CD4-positive, alpha-beta T cell treated with Interleukin-12 subunit alpha and Interleukin-12 subunit beta, for 1 hour (primary cell): ENCODE measurements around the gene GATA5.
"Not testable (repeated sequence)": the region's sequence is repeated elsewhere in the genome, so short reads cannot be mapped to it uniquely, and the experiment has no call there.

Source experiments
- DNase-seq: peaks from one replicate; pipeline ENCODE4 v3.0.0-alpha.2; 2020

Gene GATA5

GRCh38 chr20:62427172-62428001 lies 48.4 kb downstream of the GATA5 start, which contains the start of gene RBBP8NL:
Gene RBBP8NL, minus strand, starts transcription at chr20:62427539. Its CDS starts 7,892 bp downstream, at chr20:62419647.
- DNase-seq = no peak

DNA sequence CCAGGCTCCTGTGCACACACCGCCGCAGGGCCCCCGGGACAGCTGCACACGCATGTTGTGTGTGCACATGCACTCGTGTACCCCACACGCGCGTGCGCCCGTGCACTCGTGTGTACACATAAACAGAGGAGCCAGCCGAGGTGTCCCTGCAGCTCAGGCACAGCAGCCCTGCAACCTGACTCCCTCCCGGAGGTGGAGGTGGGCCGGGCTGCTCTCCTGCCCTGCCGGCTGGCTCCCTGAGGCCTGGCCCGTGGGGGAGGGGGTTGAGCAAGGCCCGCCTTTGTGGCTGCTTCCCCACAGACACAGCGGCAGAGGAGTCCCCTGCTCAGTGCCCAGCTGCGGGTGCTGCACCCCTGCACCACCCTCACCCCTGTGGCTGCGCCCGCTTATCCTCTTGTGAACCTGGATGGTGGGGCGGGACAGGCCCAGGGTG lies 49.1 kb downstream of the GATA5 start:
- no peak for DNase-seq

- DNase-seq = not testable (repeated sequence)
Observed at GRCh38 chr20:62426059-62426348, 49.8 kb downstream of the GATA5 start.

GRCh38 chr20:62425281-62426058 lies 50.3 kb downstream of the GATA5 start:
- no peak for DNase-seq

DNA sequence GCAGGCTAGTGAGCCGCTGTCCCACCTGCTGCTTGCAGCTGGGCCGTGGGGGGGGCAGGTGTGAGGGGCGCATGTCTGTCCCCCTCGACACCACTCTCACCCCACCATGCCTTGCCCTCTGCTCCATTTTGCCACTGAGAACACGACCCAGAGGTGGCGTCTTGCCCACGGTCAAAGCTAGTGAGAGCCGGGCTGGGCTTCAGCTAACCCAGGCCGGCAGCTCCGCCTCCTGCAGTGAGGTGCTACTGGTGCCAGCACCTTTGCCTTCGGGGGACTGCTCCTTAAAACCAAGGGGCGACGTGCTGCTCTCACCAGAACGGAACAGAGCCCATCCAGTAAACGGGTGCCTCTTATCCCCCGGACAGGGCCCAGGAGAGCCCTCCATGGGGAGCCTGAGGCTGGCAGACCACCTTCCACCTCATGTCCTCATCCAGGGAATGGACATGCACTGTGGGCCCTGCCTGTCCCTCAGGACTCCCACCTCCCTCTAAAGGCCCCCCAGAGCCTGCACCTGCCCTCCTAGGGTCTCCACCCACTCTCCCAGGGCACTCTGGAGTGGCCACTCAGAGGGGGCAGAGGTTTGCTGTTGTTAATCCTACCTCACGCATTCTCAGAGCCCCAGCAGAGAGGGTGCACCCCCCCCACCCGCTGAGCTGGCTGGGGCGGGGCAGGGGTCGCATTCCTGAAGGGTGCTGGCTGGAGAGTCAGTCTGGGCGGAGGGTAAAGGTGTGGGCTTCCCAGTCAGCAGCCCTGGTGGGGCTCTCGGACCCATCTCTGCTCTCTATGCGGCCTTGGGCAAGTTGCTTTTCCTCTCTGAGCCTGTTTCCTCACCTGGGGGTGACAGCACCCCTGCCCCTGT lies 51.3 kb downstream of the GATA5 start:
- DNase-seq = no peak

GRCh38 chr20:62423326-62423706 lies 52.5 kb downstream of the GATA5 start:
- DNase-seq = no peak

- DNase-seq = no peak
Observed at GRCh38 chr20:62422636-62423325, 53.0 kb downstream of the GATA5 start.

DNA sequence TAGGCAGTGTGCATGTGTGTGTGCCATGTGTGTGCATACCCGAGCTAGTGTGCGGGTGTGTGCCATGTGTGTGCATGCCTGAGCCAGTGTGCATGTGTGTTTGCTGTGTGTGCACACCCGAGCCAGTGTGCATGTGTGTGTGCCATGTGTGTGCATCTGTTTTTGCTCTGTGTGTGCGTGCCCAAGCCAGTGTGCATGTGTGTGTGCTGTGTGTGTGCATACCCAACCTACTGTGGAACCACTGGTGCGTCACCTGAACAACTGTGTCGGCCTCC lies 54.1 kb downstream of the GATA5 start:
- DNase-seq = no peak

GRCh38 chr20:62420846-62421715 lies 54.7 kb downstream of the GATA5 start:
- no peak for DNase-seq

- no peak for DNase-seq
Observed at GRCh38 chr20:62419759-62420158, 56.0 kb downstream of the GATA5 start.

GRCh38 chr20:62418709-62419487 lies 56.9 kb downstream of the GATA5 start:
- no peak for DNase-seq

GRCh38 chr20:62417981-62418708 lies 57.6 kb downstream of the GATA5 start:
- no peak for DNase-seq

DNA sequence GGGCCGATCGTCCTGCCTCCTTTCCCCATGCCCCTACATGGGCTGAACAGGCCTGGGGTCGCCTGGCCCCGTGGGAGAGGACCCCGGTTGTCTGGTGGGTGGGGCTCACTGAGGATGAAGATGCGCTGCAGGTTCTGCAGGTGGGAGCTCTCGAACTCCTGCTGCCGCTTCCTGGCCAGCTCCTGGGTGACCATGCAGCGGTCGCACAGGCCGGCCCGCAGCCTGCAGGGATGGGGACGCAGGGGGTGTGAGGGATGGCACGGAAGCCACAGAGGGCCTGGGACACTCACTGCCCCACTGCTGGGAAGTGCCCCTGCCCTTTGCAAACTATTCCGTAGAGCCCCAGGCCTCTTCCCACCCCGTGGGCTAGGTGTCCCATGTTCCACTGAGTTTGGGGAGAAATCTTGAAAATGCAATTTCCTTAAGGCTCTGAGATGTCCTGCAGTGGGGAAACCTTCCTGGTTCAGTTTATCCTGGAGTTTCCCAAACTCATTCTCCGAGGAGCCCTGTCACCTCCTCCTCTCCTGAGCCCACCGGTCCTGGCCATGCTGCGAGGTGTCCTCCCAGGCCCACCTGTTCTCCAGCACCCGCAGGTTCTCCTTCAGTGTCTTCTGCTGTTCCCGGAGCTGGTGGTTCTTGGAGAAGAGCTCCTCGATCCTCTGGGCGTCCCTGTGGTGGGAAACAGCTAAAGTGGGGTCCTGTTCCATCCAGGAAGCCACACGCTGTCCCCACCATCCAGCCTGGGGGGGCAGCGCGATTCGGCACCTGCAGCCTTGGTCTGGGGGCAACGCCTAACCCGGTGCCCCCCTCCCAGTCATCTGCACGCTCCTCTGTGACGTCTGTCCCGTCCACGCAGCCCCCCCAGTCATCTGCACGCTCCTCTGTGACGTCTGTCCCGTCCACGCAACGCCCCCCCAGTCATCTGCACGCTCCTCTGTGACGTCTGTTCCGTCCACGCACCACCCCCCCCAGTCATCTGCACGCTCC lies 58.9 kb downstream of the GATA5 start:
- DNase-seq = no peak

GRCh38 chr20:62415354-62416111 lies 60.3 kb downstream of the GATA5 start:
- no peak for DNase-seq

DNA sequence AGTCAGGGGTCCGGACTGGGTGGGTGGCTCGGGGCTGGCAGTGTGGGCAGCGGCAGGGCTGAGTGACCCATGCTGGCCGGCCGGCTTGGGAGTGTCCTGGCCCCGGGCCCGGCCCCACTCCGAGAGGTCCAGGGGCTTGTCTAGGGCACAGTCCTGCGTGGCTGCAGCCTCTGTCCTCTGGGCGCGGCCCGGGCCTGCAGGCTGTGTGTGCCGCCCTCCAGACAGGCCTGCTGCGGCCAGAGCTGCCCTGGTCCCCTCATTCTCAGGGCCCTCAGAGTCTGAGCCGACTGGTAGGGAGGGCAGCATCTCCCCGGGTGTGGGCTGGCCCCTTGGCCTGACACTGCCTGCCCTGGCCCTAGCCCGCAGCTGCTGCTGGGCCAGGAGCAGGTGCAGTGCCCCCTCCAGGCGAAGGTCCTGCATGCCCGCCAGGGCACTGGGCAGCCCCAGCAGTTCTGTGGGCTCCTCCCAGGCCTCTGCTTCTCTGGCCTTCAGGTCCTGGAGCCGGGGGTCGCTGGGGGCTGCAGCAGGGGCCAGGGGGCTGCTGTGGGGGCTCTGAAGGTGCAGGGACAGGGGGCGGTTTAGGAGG lies 61.8 kb downstream of the GATA5 start:
- no peak for DNase-seq
